Right lobe of liver (tissue), 6 donors: Measurements from ENCODE around the gene RAB11FIP3. TPM values are rescaled to one million over a fixed set of nuclear protein-coding genes. Genes with fewer than 3 reads are reported as not detected.
A peak's percentile ranks its signal among the peaks of the same experiment; 100 is the strongest.
"Not testable (repeated sequence)": the region's sequence is repeated elsewhere in the genome, so short reads cannot be mapped to it uniquely, and the experiment has no call there.

Source experiments
- ATAC-seq, 4 donors: fragments of 200-7000 bp; cut with Tn5 transposase; one replicate each; pipeline ENCODE4 v1.9.1; 2020; ENCODE audit warnings: mild to moderate bottlenecking in 4 of 4, moderate library complexity in 4 of 4
- DNase-seq, 3 donors: peaks; one replicate each; pipeline ENCODE4 v3.0.0-alpha.2; 2020
- H3K27ac ChIP-seq, 3 donors: fragments of 200-600 bp; one replicate each; pipeline ENCODE4 v1.8.0; 2022
- H3K27me3 ChIP-seq, 2 donors: fragments of 200-600 bp; one replicate each; pipeline ENCODE4 v1.8.0; 2022
- H3K36me3 ChIP-seq, 4 donors: fragments of 200-600 bp; sonication (generic) in 1 of 4; one replicate each; pipeline versions ENCODE4 v1.5.1 to v1.8.0; 2017 to 2022; ENCODE audit warnings: control low read depth in 1 of 4
- H3K4me1 ChIP-seq, 4 donors: fragments of 200-600 bp; sonication (generic) in 1 of 4; one replicate each; pipeline versions ENCODE4 v1.5.1 to v1.8.0; 2017 to 2022; ENCODE audit warnings: control low read depth in 1 of 4
- H3K4me3 ChIP-seq, 3 donors: fragments of 200-600 bp; one replicate each; pipeline ENCODE4 v1.8.0; 2022
- H3K9me3 ChIP-seq, 4 donors: fragments of 200-600 bp; sonication (generic) in 1 of 4; one replicate each; pipeline versions ENCODE4 v1.5.1 to v1.8.0; 2017 to 2022; ENCODE audit warnings: control low read depth in 1 of 4
- CTCF ChIP-seq, 4 donors: fragments of 200-600 bp in 3 of 4; fragments of 450-650 bp in 1 of 4; IDR thresholded peaks; one replicate each; pipeline versions ENCODE4 v1.5.1 to v1.8.0; 2016 to 2022; ENCODE audit warnings: antibody characterized with exemption in 4 of 4, mild to moderate bottlenecking in 2 of 4
- POLR2A ChIP-seq: fragments of 450-650 bp; IDR thresholded peaks from one replicate; pipeline ENCODE4 v1.6.1; 2017; ENCODE audit warnings: antibody characterized with exemption, mild to moderate bottlenecking
- WGBS: methylation state at CpG from one replicate; pipeline ENCODE4 v1.1.6; 2018; ENCODE audit warnings: low coverage, low lambda C conversion rate; ENCODE audit not compliant: insufficient coverage; ENCODE audit errors: missing lambda C conversion rate; 5-methylcytosine and 5-hydroxymethylcytosine counted together
- intact Hi-C, 2 donors: fragments of 100-400 bp; cut with DNase I; formaldehyde crosslinking; loops; one replicate each; pipeline versions ENCODE4 v1.11.2 to v1.14.1; 2022
- total RNA-seq, 6 experiments: library from RNA; depleted of rRNA in 2 of 6; stranded (reverse); fragments of >200 nt in 2 of 6; fragmentation: NEBNext Ultra II Directional in 3 of 6; extraction: Animal tissue kit (Norgen Biotek cat#: 25700) in 3 of 6; gene quantifications; one replicate each; pipeline versions ENCODE4 v1.1.0 to v1.2.4, GENCODE V29; 2016 to 2023
- donor health status: DM: no; HTN: yes; CAD: no.
- donor health status: DM: no; HTN: no; CAD: no.
- donor health status: DM: no; HTN: no; CAD: no.
- donor health status: DM: no; HTN: yes; CAD: no.
- donor health status: DM: no; HTN: yes; CAD: no.

RAB11FIP3 gene
- total RNA-seq, 6 experiments from 2014 or later, result 19.5 to 38.3 (median 25.5) TPM

- no peak for TF ChIP-seq CTCF (IDR thresholded peaks at IDR 0.05)
- TF ChIP-seq POLR2A, result no peak
- Histone ChIP-seq H3K27ac (peak overlapping the region in 2 of 3 donors; percentile 13 to 43), H3K4me3 (peak overlapping the region in 1 of 3 donors; percentile 94), H3K4me1 (peaks cover 0 to 5% (median 0%) of the 10 kb centered on the region in 4 donors), H3K36me3 (no peaks in the 10 kb centered on the region), H3K27me3 (no peaks in the 10 kb centered on the region), H3K9me3 (no peaks in the 10 kb centered on the region)
- DNase-seq (peak in 2 of 3 donors; percentile 51 to 56), ATAC-seq (no peak)
- intact Hi-C loops, result loop anchor here in 1 of 2 donors (10.0 kb wide), 1 partner anchor 111 kb away; no protein-coding TSS in a partner anchor
- WGBS, result 61% methylated on average over 7 of the region's 33 CpGs
Observed at GRCh38 chr16:383326-384051, 42.0 kb upstream of the RAB11FIP3 start.

- Histone ChIP-seq H3K36me3 (no peaks in the 10 kb centered on the region), H3K4me1 (peaks cover 0 to 5% (median 0%) of the 10 kb centered on the region in 4 donors), H3K4me3 (no peak overlapping the region), H3K9me3 (no peaks in the 10 kb centered on the region), H3K27me3 (no peaks in the 10 kb centered on the region), H3K27ac (no peak overlapping the region)
- ATAC-seq, result no peak
- DNase-seq, result no peak
- WGBS, result 77% methylated on average over 10 of the region's 19 CpGs
- no peak for TF ChIP-seq POLR2A
- TF ChIP-seq CTCF (IDR thresholded peaks at IDR 0.05), result peak in 1 of 4 donors; percentile 5
- intact Hi-C loops, result loop anchor here in 1 of 2 donors (10.0 kb wide), 1 partner anchor 108 kb away; no protein-coding TSS in a partner anchor
Observed at GRCh38 chr16:386641-387156, 38.8 kb upstream of the RAB11FIP3 start.

GRCh38 chr16:387761-388666, 37.4 kb upstream of the RAB11FIP3 start:
- H3K27me3 ChIP-seq, H3K9me3 ChIP-seq, H3K36me3 ChIP-seq, H3K27ac ChIP-seq, DNase-seq, H3K4me3 ChIP-seq, ATAC-seq, H3K4me1 ChIP-seq: not testable (repeated sequence)
- intact Hi-C loops, result loop anchor here in 1 of 2 donors (10.0 kb wide), 1 partner anchor 107 kb away; no protein-coding TSS in a partner anchor
- WGBS, result 55% methylated on average over 14 of the region's 20 CpGs

- no peak for TF ChIP-seq POLR2A
- TF ChIP-seq CTCF (IDR thresholded peaks at IDR 0.05), result no peak
- Histone ChIP-seq H3K27ac (no peak overlapping the region), H3K4me3 (no peak overlapping the region), H3K4me1 (no peaks in the 10 kb centered on the region), H3K36me3 (no peaks in the 10 kb centered on the region), H3K27me3 (no peaks in the 10 kb centered on the region), H3K9me3 (no peaks in the 10 kb centered on the region)
- no peak for ATAC-seq
- 72% methylated on average over 6 of the region's 10 CpGs for WGBS
- intact Hi-C loops, result loop anchor here in 1 of 2 donors (10.0 kb wide), 1 partner anchor 105 kb away; no protein-coding TSS in a partner anchor
- DNase-seq, result no peak
Observed at GRCh38 chr16:389352-389751, 36.1 kb upstream of the RAB11FIP3 start.
